ENCODE results near the gene TBC1D9.

DNA sequence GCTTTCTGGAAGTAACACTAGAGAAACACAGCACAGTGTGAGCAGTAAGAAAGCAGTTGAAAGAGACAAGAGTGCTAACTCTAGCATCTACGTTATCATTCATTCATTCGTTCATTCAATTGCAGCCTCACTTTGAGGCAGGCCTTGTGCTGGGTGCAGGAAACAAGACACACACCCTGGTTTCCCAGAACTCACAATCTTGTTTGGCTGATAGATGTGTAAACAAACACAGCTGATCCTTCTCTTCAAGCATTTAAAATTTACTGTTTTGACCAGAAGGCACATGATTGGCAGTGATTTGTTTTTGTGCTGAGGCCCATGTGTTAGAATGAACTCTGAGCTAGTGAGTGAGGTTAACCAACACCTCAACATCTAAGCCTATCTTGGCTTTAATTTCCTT is 20.4 kb upstream of the TBC1D9 start:
- no peak for TF ChIP-seq CTCF (IDR thresholded peaks at IDR 0.05)
- no peak for TF ChIP-seq POLR2AphosphoS5 (IDR thresholded peaks at IDR 0.05; ENCODE audit: insufficient read depth in 1 of 2, low read depth in 1 of 2)
